Measurements from ENCODE around the gene PDS5A.

PDS5A gene

DNA sequence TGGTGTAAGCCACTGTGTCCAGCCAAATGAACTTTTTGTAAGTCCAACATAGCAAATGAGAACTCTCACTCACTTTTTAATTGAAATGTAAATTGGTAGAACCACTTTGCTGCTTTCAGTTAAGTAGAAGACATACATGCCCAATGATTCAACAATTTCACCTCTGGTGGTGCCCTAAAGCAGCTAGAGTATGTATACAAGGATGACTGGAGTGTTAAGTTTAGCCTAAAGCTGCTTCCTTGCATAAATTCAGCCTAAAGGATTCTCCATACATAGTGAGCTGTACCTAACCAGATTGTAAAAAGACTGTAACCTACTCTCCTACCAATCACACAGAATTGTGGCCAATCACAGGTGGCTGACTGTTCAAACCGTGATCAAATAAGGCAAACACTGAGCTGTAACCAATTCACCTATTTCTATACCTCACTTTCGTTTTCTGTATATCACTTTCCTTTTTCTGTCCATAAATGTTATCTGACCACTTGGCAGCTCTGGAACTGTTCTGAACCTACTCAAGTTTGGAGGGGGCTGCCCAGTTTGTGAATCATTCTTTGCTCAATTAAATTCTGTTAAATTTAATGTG, 39.9 kb downstream of the PDS5A start:
- no peak for DNase-seq (ENCODE audit: low read depth, low spot score)
- H3K4me3 ChIP-seq (ENCODE audit: low read depth, low read length), result no peak overlapping the region
- in situ Hi-C loops (cut with HindIII; ENCODE audit: low sequenced_read_pairs), result no loop called here
- TF ChIP-seq, protein P1, sequence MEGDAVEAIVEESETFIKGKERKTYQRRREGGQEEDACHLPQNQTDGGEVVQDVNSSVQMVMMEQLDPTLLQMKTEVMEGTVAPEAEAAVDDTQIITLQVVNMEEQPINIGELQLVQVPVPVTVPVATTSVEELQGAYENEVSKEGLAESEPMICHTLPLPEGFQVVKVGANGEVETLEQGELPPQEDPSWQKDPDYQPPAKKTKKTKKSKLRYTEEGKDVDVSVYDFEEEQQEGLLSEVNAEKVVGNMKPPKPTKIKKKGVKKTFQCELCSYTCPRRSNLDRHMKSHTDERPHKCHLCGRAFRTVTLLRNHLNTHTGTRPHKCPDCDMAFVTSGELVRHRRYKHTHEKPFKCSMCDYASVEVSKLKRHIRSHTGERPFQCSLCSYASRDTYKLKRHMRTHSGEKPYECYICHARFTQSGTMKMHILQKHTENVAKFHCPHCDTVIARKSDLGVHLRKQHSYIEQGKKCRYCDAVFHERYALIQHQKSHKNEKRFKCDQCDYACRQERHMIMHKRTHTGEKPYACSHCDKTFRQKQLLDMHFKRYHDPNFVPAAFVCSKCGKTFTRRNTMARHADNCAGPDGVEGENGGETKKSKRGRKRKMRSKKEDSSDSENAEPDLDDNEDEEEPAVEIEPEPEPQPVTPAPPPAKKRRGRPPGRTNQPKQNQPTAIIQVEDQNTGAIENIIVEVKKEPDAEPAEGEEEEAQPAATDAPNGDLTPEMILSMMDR (IDR thresholded peaks at IDR 0.05; ENCODE audit: low read depth, low read length), result no peak

DNA sequence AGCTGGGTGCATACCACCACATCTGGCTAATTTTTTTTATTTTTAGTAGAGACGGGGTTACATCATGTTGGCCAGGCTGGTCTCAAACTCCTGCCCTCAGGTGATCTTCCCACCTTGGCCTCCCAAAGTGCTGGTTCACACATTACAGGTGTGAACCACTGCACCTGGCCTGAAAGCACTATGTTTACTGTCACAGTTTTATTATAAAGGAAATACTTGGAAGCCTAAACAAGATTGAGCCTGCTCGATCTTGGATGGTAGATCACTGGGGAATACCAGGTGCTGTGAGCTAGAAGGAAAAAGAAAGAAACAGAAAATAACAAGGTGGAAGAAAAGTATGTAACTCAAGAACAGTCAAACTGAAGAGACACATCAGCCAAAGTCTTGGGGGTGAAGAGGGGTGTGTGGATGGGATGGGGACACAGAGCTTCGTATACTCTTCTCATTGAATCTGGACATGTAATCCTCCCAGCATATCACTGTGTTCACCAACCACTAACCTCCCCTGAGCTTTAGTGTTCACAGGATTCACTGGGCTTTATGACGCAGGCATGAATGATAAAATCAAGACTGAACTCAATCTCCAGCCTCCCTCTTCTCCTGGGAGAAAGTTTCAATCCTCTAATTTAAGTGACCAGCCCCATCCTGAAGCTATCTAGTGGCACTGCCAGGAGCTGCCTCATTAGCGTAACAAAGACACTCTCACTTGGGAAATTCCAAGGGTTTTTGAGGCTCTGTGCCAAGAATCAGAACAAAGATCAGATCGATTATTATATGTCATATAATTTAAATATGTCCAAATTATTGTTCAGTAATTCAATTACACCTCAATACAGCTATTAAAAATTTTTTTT, 40.9 kb downstream of the PDS5A start:
- no peak for DNase-seq (ENCODE audit: low read depth, low spot score)
- no peak overlapping the region for H3K4me3 ChIP-seq (ENCODE audit: low read depth, low read length)
- TF ChIP-seq, protein P1 (IDR thresholded peaks at IDR 0.05; ENCODE audit: low read depth, low read length), result no peak
- in situ Hi-C loops (cut with HindIII; ENCODE audit: low sequenced_read_pairs), result no loop called here

DNA sequence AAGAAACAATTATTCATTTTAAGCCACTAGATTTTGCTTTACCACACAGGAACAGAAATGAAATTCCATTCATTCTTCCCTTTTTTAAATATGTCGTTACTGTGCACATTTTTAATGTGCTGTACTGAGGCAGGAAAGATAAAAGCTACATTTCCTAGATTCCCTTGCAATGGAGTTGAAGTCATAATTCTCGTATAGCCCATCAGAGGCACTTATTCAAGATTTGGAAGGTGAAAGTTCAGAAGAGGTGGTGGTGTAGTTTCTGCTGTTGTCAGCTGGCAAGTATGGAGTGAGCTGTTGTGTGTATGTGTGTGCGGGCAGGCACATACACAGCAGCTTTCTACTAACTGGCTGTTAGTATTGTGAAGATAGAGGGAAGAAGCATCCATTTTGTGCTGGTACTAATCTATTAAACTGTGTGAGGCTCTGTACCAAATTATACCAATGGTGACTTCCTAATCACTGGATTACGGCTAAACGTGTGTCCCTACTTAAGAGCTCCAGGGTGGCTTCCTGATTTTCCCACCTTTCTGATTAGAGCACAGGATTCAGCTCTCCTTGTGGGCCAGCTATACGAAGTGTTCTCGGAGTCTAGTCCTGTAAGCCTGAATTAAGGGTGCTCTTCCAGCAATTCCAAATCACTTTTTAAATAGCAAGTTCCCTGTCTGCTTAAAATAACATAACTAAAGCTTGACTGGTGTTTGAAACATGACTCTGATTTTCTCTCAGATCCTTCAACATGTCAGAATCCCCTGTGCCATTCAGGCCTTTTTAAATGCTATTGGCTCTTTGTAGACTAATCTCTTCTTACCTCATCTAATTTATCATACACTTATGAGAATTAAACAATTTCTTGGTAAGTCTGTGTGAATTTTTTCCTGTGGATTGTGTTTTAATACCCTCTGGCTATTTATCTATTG, 43.8 kb downstream of the PDS5A start:
- no peak overlapping the region for H3K4me3 ChIP-seq (ENCODE audit: low read depth, low read length)
- TF ChIP-seq, protein P1 (IDR thresholded peaks at IDR 0.05; ENCODE audit: low read depth, low read length), result no peak
- in situ Hi-C loops (cut with HindIII; ENCODE audit: low sequenced_read_pairs), result no loop called here
- DNase-seq (ENCODE audit: low read depth, low spot score), result peak; percentile 53

DNA sequence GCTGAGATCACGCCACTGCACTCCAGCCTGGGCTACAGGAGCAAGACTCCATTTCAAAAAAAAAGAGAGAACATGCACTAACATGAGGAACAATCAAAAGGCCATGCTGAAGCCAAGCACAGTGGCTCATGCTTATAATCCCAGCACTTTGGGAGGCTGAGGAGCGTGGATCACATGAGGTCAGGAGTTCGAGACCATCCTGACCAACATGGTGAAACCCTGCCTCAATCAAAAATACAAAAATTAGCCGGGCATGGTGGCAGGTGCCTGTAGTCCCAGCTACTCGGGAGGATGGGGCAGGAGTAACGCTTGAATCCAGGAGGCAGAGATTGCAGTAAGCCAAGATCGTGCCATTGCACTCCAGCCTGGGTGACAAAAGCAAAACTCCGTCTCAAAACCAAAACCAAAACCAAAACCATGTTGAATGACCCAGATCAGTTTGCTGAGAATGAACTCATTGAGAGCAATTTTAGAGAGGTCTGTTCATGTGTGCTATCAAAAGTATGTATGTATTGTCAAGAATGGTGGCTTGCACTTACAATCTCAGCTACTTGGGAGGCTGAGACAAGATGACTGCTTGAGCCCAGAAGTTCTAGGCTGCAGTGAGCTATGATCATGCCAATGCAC, 44.8 kb downstream of the PDS5A start:
- in situ Hi-C loops (cut with HindIII; ENCODE audit: low sequenced_read_pairs), result no loop called here
- no peak overlapping the region for H3K4me3 ChIP-seq (ENCODE audit: low read depth, low read length)
- DNase-seq (ENCODE audit: low read depth, low spot score), result no peak
- TF ChIP-seq, protein P1 (IDR thresholded peaks at IDR 0.05; ENCODE audit: low read depth, low read length), result no peak

DNA sequence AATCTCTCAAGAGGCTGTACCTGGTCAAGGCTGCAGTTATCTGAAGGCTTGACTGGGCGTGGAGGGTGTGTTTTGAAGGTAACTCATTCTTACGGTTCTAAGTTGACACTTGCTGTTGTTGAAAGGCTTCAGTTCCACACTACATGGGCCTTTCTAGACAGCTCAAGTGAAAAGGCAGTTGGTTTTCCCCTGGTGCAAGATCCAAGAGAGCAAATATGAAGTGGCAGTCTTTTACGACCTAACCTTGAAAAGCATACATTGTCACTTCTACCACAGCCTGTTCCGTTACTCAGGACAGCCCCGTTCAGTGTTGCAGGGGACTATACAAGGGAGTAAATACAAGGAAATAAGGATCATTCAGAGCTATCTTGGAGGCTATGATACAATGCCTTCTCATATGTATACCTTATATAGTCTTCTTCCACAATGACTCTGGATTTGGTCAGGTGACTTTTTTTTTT, 46.2 kb downstream of the PDS5A start:
- H3K4me3 ChIP-seq (ENCODE audit: low read depth, low read length), result no peak overlapping the region
- DNase-seq (ENCODE audit: low read depth, low spot score), result no peak
- TF ChIP-seq, protein P1 (IDR thresholded peaks at IDR 0.05; ENCODE audit: low read depth, low read length), result no peak
- in situ Hi-C loops (cut with HindIII; ENCODE audit: low sequenced_read_pairs), result no loop called here

DNA sequence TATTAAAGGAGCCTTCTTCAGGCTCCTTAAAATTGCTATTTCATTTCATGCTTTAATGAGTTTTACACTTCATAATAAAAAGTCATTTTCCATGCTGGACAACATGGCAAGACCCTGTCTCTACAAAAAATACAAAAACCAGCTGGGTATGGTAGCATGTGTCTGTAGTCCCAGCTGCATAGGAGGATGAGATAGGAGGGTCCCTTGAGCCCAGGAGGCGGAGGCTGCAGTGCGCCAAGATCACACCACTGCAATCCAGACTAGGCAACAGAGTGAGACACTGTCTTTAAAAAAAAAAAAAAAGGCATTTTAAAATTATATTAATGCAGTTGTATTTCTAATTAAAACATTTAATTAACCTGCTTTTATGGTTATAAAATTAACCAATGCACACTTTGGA, 49.2 kb downstream of the PDS5A start:
- TF ChIP-seq, protein P1 (IDR thresholded peaks at IDR 0.05; ENCODE audit: low read depth, low read length), result no peak
- H3K4me3 ChIP-seq (ENCODE audit: low read depth, low read length), result no peak overlapping the region
- no peak for DNase-seq (ENCODE audit: low read depth, low spot score)
- in situ Hi-C loops (cut with HindIII; ENCODE audit: low sequenced_read_pairs), result no loop called here

Measured in astrocyte of the spinal cord (primary cell).